ENCODE measurements around the gene PPP1R14D. TPM values are rescaled to one million over a fixed set of nuclear protein-coding genes. Genes with fewer than 3 reads are reported as not detected.

Gene PPP1R14D
- total and polyA plus RNA-seq, 2 experiments from 2014 or later, result not detected

DNA sequence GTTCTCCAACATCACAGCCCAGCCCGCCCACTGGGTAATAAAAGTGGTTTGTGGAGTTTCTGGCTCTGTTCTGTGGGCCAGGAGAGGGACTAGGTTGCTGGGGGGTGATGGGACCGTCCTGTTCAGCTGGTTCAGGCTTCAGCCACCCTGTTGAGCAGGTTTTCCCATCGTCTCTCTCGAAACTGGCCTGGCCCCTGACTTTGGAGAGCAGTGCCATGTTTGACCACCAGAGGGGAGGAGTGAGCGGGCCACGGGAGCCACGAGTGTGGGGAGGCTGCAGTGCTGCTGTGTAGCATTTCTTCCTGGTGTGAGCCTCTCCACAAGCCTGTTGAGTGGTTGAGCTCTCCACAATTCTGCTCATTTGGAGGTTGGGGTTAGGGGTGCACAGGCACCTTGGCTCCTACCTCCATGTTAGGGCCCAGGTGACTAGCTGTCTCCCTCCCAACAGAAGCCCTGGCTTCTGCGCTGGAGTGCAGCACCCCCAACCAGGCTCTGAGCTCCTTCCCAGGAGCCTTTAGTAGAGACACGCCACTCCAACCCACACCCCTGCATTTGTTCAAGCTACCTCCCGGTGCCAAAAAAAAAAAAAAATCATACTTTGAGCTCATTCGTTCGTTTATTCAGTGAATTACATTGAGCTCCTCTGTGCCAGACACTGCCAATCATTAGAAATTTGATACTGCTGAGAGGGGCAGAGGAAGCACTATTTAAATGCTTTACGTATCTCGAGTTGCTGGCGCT lies 29.3 kb upstream of the PPP1R14D start:
- Histone ChIP-seq H3K27me3 (ENCODE audit: insufficient read depth) (no peaks in the 10 kb centered on the region), H3K4me3 (no peak overlapping the region), H3K79me2 (replicated peaks; ENCODE audit: insufficient read depth) (no peaks in the 10 kb centered on the region), H3K27ac (ENCODE audit: low read depth) (peak overlapping the region; percentile 59), H2AFZ (no peak overlapping the region), H3K4me2 (no peak overlapping the region), H3K4me1 (ENCODE audit: insufficient read depth) (no peaks in the 10 kb centered on the region; the same call in 1 of the 2 replicates), H3F3A (replicated peaks; ENCODE audit: low read depth) (peaks cover 17% of the 10 kb centered on the region), H3K36me3 (ENCODE audit: insufficient read depth) (peaks cover 4% of the 10 kb centered on the region), H3K9me2 (ENCODE audit: insufficient read depth) (no peaks in the 10 kb centered on the region), H4K20me1 (replicated peaks; ENCODE audit: insufficient read depth) (peaks cover 3% of the 10 kb centered on the region)
- Mint-ChIP-seq H3K36me3 (ENCODE audit: low read depth) (peaks cover 43% of the 10 kb centered on the region), H3K27ac (peak overlapping the region; percentile 87), H3K27me3 (ENCODE audit: insufficient read depth, low read depth, poor library complexity) (peaks cover 10% of the 10 kb centered on the region), H3K9me3 (no peaks in the 10 kb centered on the region), H3K4me3 (no peak overlapping the region; the same call in 2 of the 3 replicates), H3K4me1 (peaks cover 27% of the 10 kb centered on the region)
- TF ChIP-seq STAT1 (IDR thresholded peaks at IDR 0.05; ENCODE audit: unreplicated experiment) (no peak), NANOG (IDR thresholded peaks at IDR 0.05; ENCODE audit: borderline replicate concordance) (no peak)
- TF ChIP-seq, protein P1, sequence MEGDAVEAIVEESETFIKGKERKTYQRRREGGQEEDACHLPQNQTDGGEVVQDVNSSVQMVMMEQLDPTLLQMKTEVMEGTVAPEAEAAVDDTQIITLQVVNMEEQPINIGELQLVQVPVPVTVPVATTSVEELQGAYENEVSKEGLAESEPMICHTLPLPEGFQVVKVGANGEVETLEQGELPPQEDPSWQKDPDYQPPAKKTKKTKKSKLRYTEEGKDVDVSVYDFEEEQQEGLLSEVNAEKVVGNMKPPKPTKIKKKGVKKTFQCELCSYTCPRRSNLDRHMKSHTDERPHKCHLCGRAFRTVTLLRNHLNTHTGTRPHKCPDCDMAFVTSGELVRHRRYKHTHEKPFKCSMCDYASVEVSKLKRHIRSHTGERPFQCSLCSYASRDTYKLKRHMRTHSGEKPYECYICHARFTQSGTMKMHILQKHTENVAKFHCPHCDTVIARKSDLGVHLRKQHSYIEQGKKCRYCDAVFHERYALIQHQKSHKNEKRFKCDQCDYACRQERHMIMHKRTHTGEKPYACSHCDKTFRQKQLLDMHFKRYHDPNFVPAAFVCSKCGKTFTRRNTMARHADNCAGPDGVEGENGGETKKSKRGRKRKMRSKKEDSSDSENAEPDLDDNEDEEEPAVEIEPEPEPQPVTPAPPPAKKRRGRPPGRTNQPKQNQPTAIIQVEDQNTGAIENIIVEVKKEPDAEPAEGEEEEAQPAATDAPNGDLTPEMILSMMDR (conservative IDR thresholded peaks at IDR 0.05; ENCODE audit: low read depth in 2 of 2), result peak; percentile 92 to 94
- ATAC-seq (peak; percentile 75), DNase-seq (ENCODE audit: low spot score) (peak; percentile 87)

DNA sequence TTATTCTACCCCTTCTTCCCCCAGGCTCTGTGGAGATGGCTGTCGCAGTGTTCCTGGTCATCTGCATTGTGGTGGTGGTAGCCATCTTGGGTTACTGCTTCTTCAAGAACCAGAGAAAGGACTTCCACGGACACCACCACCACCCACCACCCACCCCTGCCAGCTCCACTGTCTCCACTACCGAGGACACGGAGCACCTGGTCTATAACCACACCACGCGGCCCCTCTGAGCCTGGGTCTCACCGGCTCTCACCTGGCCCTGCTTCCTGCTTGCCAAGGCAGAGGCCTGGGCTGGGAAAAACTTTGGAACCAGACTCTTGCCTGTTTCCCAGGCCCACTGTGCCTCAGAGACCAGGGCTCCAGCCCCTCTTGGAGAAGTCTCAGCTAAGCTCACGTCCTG lies 28.2 kb upstream of the PPP1R14D start:
- H3K27ac Mint-ChIP-seq, result no peak overlapping the region
- no peaks in the 10 kb centered on the region; the same call in 1 of the 2 replicates for H3K4me1 ChIP-seq (ENCODE audit: insufficient read depth)
- no peak overlapping the region for H3K4me3 ChIP-seq
- no peaks in the 10 kb centered on the region for H3K27me3 ChIP-seq (ENCODE audit: insufficient read depth)
- peaks cover 17% of the 10 kb centered on the region for H3F3A ChIP-seq (replicated peaks; ENCODE audit: low read depth)
- H3K36me3 ChIP-seq (ENCODE audit: insufficient read depth), result peaks cover 4% of the 10 kb centered on the region
- peaks cover 23% of the 10 kb centered on the region for H3K4me1 Mint-ChIP-seq
- H3K36me3 Mint-ChIP-seq (ENCODE audit: low read depth), result peaks cover 52% of the 10 kb centered on the region
- no peak overlapping the region for H2AFZ ChIP-seq
- H3K9me3 Mint-ChIP-seq, result no peaks in the 10 kb centered on the region
- H3K27me3 Mint-ChIP-seq (ENCODE audit: insufficient read depth, low read depth, poor library complexity), result peaks cover 10% of the 10 kb centered on the region
- peak overlapping the region; percentile 50; the same call in 1 of the 2 replicates for H3K27ac ChIP-seq (ENCODE audit: low read depth)
- H3K4me3 Mint-ChIP-seq, result no peak overlapping the region
- H3K4me2 ChIP-seq, result no peak overlapping the region
- H4K20me1 ChIP-seq (replicated peaks; ENCODE audit: insufficient read depth), result peaks cover 3% of the 10 kb centered on the region
- ATAC-seq (no peak), DNase-seq (ENCODE audit: low spot score) (no peak)
- H3K9me2 ChIP-seq (ENCODE audit: insufficient read depth), result no peaks in the 10 kb centered on the region
- peaks cover 10% of the 10 kb centered on the region for H3K79me2 ChIP-seq (replicated peaks; ENCODE audit: insufficient read depth)
- TF ChIP-seq, protein P2, sequence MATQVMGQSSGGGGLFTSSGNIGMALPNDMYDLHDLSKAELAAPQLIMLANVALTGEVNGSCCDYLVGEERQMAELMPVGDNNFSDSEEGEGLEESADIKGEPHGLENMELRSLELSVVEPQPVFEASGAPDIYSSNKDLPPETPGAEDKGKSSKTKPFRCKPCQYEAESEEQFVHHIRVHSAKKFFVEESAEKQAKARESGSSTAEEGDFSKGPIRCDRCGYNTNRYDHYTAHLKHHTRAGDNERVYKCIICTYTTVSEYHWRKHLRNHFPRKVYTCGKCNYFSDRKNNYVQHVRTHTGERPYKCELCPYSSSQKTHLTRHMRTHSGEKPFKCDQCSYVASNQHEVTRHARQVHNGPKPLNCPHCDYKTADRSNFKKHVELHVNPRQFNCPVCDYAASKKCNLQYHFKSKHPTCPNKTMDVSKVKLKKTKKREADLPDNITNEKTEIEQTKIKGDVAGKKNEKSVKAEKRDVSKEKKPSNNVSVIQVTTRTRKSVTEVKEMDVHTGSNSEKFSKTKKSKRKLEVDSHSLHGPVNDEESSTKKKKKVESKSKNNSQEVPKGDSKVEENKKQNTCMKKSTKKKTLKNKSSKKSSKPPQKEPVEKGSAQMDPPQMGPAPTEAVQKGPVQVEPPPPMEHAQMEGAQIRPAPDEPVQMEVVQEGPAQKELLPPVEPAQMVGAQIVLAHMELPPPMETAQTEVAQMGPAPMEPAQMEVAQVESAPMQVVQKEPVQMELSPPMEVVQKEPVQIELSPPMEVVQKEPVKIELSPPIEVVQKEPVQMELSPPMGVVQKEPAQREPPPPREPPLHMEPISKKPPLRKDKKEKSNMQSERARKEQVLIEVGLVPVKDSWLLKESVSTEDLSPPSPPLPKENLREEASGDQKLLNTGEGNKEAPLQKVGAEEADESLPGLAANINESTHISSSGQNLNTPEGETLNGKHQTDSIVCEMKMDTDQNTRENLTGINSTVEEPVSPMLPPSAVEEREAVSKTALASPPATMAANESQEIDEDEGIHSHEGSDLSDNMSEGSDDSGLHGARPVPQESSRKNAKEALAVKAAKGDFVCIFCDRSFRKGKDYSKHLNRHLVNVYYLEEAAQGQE (IDR thresholded peaks at IDR 0.05; ENCODE audit: unreplicated experiment), result no peak
- TF ChIP-seq ZNF331 (CRISPR knock-in tag; IDR thresholded peaks at IDR 0.05; ENCODE audit: low read depth) (no peak), STAT1 (IDR thresholded peaks at IDR 0.05; ENCODE audit: unreplicated experiment) (no peak), EZH2phosphoT487 (IDR thresholded peaks at IDR 0.05; ENCODE audit: unreplicated experiment) (no peak), CREB1 (CRISPR knock-in tag; IDR thresholded peaks at IDR 0.05; ENCODE audit: low read depth) (no peak)
- TF ChIP-seq, protein P1 (conservative IDR thresholded peaks at IDR 0.05; ENCODE audit: low read depth in 2 of 2), result no peak
- TF ChIP-seq, protein P3, sequence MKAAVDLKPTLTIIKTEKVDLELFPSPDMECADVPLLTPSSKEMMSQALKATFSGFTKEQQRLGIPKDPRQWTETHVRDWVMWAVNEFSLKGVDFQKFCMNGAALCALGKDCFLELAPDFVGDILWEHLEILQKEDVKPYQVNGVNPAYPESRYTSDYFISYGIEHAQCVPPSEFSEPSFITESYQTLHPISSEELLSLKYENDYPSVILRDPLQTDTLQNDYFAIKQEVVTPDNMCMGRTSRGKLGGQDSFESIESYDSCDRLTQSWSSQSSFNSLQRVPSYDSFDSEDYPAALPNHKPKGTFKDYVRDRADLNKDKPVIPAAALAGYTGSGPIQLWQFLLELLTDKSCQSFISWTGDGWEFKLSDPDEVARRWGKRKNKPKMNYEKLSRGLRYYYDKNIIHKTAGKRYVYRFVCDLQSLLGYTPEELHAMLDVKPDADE (IDR thresholded peaks at IDR 0.05), result no peak

Measured in GM23338 (cell line).